GM19043 (cell line): ENCODE data around the gene JSRP1.

Experiments used
- ATAC-seq: cut with Tn5 transposase; IDR thresholded peaks from one replicate; pipeline ENCODE4 v1.9.1; 2021; ENCODE audit warnings: low read depth; ENCODE audit not compliant: unreplicated experiment

Gene JSRP1

DNA sequence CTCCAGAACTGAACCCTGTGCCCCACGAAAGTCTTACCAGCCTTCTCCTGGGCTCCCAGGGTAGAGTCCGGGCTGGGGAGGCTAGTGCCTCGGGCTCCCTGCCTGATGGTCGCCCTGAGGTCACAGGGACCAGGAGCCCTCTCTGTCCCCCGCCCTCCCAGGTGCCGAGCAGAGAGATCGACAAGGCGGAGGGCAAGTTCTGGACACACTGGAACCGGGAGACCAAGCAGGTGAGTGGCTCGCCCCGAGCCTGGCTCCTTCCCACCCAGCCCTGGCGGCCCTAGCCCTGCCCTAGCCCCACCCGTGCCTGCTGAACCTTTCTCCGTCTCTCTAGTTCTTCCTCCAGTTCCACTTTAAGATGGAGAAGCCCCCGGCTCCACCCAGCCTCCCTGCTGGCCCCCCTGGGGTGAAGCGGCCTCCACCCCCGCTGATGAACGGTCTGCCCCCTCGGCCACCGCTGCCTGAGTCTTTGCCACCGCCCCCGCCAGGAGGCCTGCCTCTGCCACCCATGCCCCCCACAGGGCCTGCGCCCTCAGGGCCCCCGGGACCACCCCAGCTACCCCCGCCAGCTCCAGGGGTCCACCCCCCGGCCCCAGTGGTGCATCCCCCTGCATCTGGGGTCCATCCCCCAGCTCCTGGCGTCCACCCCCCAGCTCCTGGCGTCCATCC is 8.7 kb downstream of the JSRP1 start:
- no peak for ATAC-seq

DNA sequence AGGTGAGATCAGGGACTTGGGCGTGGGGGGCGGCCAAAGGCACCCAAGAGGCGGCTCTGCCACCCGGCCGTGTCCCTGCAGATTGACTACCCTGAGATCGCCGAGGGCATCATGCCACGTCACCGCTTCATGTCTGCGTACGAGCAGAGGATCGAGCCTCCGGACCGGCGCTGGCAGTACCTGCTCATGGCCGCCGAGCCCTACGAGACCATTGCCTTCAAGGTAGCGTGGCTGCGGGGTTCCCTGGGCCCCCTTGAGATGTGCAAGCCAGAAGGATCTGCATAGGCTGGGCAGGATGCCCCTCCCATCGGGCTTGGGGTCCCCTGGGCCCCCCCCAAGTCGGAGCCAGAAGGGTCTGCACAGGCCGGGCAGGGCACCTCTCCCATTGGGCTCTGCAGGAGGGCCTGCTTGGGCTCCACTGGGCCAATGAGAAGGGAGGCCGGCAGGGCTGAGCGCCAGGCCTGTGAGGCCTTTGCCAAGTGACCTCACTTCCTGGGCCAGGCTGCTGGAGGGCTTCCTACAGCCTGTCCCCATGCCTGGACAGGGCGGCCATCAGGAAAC is 9.3 kb downstream of the JSRP1 start:
- no peak for ATAC-seq

DNA sequence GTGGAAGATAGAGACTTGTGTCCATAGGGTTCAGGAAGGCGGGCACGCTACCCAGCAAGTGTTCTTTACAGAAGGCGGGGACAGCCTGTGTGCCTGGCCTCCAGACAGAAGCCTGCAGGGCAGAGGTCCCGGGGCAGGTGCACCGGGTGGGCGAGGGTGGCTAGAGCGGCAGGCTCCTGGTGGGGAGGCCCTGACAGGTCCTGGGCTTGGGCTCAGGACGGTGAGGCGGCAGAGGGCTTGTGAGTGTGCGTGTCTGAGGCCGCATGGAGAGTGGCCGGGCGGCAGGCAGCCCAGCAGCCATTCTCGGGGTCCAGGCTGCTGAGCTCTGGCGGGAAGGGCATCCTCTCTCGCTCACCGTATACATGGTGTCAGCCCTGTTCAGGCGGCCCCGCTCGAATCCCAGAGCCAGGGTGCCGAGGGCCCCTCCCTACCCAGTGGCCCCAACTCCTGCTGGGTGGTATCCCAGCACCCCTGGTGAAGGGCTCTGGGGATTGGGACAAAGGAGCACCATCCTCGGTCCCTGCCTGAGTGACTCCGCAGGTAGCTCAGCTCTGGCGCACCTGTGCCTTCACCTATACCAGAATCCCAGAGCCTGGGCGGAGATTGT is 10.1 kb downstream of the JSRP1 start:
- ATAC-seq: no peak

DNA sequence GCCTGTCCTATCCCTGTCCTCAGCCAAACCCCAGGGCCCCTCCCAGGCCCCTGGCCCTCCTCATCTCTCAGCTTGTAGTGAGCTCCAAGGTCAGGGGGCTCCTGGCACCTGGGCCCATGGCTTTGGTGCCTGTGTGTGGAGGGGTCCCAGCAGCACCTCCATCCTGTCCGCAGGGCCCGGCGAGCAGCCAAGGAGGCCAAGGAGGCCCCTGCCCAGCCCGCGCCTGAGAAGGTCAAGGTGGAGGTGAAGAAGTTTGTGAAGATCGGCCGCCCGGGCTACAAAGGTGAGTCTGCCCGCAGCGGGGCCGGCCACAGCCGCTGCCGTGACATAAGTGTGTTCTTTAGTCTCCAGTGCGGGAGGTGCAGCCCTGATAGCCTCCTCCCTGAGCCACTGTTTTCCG is 10.9 kb downstream of the JSRP1 start:
- ATAC-seq: no peak

DNA sequence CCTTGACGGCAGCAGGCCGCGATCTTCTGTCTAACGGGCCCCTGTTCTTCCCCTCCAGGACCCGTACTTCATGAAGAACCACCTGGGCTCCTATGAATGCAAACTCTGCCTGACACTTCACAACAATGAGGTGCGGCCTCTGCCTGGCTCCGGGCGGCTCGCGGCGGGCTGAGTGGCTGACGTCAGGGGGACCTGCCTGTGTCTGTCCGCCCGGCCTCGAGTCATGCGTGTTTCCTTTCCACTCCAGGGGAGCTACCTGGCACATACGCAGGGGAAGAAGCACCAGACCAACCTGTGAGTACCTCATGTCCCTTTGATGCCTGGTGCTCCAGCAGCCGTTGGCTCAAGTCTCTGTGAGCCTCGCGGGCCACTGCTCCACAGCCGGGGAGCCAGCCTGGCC is 11.7 kb downstream of the JSRP1 start:
- ATAC-seq: no peak

DNA sequence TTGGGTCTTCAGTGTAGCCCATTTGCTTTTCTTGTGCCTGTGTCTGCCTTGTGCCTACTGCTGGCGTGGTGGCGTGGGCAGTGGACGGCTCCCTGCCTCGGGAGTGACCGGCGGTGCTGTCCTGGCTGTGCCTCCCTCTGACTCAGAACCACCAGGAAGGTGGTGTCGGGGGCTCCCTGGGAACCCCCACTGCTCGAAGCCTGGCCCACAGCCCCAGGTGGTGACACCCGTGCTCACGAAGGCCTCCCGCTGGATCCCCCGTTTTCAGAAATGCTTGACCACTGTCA is 12.1 kb downstream of the JSRP1 start:
- ATAC-seq: no peak

DNA sequence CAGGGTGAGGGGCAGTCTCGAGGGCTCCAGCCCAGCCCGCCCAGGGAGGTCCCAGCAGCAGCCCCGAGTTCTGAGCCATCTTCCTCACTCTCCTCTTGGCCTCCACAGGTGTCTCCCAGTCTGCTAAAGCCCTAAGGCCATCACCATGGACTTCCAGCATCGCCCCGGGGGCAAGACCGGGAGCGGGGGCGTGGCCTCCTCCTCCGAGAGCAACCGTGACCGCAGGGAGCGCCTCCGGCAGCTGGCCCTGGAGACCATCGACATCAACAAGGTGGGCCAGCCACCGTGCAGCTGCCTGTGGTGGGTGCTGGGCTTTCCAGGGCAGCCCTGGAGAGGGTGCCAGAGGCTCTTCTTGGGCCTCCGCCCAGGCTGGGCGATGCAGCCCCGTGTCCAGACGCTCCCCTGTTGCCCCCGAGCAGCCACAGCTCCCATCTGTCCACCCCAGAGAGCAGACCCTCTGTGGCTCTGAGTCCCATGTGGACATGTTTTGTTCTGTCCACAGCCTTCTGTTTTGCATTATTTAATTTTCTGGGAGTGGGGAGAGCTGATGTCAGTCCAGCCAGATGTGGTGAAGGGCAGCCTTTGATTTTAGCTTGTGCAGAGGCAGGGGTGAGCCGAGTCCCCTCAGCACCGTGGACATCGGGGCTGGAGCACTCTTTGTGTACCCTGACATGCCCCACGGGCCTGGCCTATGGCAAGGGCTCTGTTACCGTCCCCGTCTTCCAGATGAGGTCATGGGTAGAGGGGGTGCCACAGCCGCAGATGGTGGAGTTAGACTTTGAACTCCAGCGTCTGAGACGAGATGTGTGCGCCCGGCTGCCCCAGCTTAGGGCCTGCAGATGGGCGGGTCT is 12.7 kb downstream of the JSRP1 start:
- no peak for ATAC-seq

DNA sequence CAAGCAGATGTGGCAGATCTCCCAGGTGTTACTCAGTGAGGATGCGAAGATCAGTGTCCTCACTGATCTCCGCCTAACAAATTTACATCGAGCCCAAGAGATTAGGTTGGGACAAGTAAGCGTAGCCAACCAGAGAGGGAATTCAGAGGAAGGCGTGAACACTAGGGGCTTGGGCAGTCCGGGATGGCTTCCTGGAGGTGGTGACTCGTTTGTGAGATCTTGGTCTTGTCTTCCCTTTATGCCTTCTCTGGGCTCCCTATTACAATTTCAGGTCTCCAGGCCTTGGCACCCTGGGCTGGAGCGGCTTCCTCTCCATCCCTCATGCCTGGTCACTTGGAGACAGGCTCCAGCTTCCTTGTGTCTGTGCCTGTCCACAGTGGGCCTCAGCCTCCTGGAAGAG is 13.4 kb downstream of the JSRP1 start:
- no peak for ATAC-seq

DNA sequence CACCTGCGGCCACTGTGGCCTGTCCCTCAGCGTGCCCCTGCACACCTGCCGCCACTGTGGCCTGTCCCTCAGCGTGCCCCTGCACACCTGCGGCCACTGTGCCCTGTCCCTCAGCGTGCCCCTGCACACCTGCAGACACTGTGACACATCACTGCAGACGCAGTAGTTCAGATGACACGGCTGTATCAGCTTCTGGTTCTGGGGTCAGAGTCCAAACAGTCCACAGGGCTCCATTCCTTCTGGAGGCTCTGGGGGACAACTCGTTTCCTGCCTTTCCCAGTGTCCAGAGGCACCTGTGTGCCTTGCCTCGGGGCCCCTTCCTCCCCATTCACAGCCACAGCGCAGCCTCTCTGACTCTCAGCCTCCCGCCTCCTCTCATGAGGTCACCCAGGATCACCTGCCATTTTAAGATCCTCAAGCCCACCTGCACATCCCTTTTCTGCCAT is 14.1 kb downstream of the JSRP1 start:
- ATAC-seq: no peak

DNA sequence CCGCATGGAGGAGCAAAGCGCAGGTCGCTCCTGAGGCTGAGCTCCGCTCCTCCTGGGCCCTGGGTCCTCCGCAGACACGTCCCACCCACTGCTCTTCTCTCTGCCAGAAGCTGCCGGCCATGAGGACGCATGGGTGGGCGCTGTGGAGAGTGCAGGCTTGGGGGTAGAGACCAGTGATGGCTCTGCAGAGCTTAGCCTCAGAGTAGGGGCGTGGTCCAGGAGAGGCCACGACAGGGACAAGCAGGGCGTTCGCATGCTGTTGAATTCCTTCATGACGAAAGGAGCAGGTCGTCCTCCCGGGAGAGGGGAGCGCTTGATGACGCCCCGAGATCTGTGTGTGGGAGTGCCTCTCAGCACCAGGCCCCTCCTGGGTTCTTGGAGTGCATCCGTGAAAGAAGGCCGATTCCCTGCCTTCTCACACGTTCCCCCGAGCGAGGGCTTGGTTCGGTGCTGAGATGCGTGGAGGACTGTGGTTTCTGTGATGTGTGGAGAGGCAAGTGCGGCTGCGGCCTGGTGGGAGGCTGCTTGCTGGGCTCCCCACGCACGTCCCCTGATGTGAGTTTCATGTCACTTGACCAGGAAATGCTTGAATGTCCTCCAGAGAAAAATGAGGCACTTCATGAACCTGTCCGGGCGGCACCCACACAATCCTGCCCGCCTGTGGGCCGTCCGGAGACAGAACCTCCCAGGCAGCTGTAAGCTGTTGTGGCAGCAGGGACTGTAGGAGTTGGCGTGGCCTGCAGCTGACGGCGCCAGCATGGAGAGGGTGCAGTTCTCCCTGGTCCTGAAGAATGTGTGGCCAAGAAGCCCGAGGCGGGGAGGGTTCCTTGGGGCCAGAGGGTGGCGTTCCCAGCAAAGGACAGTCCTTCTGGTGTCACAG is 15.1 kb downstream of the JSRP1 start:
- no peak for ATAC-seq

DNA sequence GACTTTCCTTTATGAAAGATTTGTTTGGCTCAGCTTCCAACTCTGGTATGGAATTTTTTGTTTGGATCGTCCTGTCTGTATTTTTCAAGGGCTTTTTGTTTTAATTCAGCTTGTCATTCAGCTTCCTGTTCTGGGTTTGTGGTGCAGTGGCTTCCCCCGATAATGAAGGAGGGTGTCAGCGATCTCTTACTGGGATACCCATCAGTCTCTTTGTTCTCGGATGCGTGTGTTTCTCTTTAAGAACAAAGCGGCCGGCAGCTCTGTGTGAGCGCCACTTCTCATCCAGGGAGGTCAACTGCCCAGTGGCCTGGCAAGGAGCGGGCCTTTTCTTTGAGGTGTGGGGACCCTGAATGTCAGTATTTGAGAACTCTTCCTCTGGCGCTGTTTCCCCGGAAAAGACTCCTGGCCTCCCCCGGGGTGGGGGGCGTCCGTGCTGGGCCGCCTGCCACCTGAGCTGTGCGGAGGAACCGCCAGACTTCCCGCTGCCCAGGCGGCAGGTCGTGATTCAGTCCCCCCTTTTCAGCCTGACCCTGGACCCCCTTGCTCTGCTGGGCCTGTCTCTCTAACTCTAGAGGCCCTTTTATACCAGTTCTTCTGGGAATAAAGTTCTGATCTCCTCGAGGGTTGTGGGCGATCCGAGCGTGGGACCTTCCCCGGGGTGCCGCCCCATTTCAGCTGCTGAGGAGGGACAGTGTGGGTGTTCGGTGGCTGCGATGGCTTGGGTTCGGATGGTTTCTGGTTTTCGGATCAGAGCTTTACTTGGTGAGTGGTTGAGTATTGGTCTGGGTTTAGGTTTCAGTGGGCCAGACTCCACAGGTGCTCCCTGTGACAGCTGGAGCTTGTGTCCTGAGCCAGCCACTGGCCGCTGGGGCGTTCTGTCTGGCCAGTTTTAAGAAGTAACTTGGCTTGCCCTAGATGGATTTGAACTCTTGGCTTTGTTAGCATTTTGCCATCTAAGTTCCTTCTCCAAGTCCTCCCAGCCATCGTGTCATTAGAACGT is 16.1 kb downstream of the JSRP1 start:
- no peak for ATAC-seq

DNA sequence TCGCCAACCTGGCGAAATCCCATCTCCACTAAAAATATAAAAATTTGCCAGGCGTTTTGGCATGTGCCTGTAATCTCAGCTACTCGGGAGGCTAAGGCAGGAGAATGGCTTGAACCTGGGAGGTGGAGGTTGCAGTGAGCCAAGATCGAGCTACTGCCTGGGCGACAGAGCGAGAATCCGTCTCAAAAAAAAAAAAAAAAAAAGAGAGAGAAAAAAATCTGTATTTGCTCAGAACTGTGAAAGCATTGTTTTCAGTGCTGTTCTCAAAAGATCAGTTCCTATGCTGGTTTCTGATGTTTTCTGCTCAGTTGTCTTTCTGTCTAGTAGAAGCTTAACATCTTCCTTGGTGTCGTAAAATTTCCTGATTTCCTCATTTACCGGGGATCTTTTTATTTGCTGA is 17.0 kb downstream of the JSRP1 start:
- ATAC-seq: no peak

DNA sequence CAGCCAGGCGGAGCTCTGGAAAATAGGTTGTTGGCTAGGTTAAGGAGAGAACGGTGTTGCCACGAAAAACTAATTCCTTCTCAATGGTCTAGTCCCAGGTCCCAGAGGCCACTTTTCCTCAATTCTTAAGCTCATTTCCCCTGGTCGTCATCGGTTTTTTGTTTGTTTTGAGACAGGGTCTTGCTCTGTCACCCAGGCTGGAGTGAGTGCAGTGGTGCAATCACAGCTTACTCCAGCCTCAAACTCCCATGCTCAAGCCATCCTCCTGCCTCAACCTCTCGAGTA is 18.4 kb downstream of the JSRP1 start:
- no peak for ATAC-seq

DNA sequence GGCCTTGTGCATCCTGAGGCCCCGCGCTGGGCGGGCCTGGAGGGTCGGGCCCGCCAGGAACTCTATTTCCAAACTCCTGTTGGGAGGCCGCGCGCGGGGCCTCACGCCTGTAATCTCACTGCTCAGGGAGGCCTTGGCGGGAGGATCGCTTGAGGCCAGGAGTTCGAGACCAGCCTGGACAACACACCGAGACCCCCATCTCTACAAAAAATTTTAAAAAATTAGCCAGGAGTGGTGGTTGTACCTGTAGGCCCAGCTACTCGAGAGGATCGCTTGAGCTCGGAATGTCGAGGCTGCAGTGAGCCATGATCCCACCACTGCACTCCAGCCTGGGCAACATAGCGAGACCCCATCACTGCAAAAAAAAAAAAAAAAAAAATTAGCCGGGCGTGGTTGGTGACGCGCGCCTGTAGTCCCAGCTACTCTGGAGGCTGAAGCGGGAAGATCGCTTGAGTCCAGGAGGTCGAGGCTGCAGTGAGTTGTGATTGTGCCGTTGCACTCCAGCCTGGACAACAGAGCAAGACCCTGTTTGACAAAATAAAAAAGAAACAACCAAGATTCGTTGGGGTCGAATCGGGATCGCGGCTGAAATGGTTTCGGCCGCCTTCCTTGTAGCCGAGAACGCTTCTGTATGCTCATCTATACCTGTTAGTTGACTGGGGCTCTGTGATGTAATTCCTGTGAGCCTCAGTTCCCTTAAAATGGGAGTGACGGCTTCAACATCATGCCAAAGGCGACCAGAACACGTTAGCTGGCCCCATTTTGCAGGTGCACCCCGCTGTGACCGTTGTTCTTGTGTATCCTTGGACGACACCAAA is 19.0 kb downstream of the JSRP1 start:
- ATAC-seq: no peak

DNA sequence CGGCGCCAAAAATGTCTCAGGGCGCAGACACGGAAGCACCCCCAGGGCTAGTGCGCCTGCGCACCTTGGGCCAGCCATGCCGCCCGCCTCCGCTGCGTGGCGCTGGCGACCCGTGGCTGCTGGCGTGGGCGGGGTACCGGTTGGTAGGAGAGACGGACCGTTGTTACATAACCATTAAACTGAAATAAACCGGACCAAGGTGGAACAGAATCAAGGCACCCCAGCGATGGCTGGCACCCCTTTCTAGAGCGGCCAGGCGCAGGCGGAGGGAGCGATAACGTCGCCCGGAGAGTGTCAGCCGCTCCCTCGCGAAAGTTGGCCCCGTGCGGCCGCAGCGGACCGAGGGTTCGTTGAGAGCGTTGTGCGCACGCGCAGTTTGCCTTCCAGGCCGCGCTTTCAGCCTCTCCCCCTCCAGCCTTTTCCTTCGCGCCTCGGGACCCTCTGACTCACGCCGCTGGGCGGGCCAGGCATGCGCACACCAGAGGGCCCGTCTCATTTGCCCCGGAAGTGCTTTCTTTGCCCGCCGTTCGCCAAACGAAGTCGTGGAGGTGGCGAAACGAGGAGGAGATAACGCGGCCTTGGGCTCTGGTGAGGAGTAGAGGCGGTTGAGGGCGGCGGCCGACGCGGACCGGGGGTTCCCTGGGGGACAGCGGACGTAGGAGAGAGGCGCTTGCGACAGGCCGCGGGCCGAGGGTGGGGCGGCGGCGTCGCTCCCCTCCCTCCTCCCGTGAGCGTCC is 19.7 kb downstream of the JSRP1 start, which contains the start of the genes PLEKHJ1 and SF3A2:
TSS of gene PLEKHJ1 (minus strand) at position 16 of the 737 bp plus-strand sequence. CDS start 81 bp downstream, outside the sequence.
TSS of gene SF3A2 (plus strand) at position 511 of the 737 bp plus-strand sequence. CDS start 6,595 bp downstream, outside the sequence.
- peak; percentile 59 for ATAC-seq

DNA sequence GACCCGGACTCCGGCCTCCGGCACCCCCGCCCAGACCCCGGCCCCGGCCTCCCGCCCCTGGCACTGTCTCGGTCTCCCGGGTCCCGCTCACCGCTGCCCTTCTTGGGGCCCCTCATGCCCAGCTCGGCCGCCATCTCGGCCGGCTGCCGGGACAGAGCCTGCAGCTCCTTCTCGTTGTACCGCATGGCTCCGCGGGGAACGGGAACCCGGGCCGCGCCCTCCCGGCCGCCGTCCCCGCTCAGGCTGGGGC is 20.2 kb downstream of the JSRP1 start:
- ATAC-seq: no peak

DNA sequence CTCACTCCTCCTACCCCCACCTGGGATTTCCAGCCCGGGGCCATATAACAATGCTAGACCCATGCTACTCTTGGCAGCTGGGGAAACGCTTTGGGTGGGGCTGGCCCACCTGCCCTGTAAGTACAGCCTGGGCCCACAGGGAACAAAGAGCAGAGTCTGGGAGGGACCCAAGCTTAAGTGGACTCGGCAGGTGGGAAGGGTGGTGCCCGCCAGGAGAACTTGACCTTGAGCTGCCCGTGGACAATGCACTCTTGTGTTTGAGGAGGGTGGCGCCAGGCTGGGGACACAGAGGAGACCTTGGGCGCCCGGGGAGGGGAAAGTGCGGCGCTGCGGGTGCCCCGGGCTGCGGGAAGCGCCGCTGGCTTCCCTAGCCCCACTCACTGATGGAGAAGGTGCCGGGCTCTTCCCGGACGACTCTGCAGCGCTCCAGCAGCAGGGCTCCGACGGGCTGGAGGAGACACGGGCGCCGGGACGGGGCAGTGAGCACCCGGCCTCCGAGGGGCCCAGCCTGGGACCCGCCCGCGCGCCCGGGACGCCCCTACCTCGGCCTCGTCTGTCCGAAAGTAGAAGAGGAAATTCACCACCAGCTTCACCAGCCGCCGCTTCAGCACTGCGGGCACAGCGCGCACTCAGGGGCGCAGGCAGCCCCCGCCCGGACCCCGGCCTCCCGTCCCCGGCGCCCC is 20.7 kb downstream of the JSRP1 start:
- no peak for ATAC-seq

DNA sequence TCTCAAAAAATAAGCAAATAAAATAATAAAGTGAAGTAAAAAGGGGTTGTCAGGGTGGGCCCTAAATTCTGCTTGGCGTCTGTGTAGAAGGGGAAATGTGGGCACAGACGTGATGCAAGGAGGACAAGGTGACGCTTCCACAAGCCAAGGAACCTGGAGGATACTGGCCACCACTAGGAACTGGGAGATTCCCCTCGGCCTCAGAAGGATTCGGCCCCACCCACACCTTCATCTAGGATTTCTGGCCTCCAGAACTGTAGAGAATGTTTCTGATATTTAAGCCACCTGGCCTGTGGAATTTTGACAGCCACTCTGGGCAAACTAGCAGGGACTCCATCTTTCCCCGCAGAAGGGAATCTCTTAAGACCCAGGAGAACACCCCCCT is 21.2 kb downstream of the JSRP1 start:
- ATAC-seq: no peak
